HG02610 (cell line): ENCODE measurements around the gene ASAP2.

Experiments
- ATAC-seq: cut with Tn5 transposase; IDR thresholded peaks from one replicate; pipeline ENCODE4 v1.9.1; 2021; ENCODE audit warnings: mild to moderate bottlenecking, moderate library complexity; ENCODE audit not compliant: unreplicated experiment

ASAP2 gene

DNA sequence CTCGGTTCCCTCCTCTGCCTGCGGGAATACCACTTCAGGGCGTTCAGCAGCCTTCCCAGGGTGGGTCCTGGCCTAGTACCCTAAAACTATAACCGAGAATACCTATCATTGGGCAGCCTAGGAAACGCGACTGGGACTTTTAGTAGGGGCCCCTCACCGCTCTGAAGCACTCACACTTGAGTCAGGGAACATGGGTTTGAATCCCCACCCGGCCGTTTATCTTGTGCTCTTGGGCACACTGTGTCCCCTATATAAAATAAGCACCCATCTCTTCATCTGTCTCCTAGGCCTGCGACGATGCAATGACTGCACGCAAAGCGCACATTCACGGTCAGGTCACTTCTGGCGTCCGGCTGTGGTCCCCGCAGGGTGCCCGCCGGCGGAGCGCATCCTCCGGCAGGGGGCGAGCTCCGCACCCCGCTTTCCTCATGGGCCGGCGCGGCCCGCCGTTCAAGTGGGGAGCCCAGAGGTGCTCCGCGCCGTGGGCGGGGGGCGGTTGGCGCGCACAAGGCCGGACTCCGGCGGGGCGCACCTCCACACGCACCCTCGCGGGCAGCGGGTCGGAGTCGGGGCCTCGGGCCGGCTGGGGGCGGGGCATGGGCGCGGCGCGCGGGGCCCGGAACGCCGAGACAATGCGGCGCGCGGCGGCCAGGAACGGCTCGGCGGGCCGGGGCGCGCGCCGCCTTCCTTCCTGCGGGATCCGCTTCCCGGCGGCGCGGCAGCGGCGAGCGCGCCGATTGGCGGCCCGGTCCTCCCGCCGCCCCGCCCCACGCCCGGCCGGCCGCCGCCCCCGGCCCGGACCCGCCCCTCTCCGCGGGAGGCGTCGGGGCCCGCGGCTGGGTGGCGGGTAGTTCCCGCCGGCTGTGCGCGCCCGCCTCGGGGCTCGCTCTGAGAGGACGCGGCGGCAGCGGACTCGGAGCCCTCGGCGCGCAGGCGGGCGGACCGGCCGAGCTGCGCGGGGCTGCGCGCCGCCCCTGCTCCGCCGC lies at the start of gene ASAP2:
TSS of gene ASAP2 (plus strand) at position 850 of the 986 bp plus-strand sequence. CDS start 293 bp downstream, outside the sequence.
- ATAC-seq, result no peak

- no peak for ATAC-seq
These were observed 47.5 kb upstream of the ASAP2 start for GRCh38 chr2:9158786-9159779.

DNA sequence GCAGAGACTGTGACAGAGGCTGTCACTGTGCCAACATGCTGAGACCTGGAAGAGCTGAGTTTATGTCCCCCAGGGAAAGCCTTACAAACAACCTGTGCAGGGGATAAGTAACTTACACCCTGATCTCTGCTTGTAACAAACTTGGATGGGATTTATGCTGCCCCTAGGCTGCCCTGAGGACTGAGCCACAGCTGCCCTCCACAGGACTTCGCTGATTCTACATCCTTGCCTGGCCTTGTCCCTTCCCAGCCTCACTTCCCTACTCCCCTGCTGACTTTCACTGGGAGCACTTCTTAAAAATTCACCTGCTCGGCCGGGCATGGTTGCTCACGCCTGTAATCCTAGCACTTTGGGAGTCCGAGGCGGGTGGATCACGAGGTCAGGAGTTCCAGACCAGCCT lies 45.9 kb upstream of the ASAP2 start:
- no peak for ATAC-seq

GRCh38 chr2:9162841-9163240 lies 43.8 kb upstream of the ASAP2 start:
- ATAC-seq, result no peak

DNA sequence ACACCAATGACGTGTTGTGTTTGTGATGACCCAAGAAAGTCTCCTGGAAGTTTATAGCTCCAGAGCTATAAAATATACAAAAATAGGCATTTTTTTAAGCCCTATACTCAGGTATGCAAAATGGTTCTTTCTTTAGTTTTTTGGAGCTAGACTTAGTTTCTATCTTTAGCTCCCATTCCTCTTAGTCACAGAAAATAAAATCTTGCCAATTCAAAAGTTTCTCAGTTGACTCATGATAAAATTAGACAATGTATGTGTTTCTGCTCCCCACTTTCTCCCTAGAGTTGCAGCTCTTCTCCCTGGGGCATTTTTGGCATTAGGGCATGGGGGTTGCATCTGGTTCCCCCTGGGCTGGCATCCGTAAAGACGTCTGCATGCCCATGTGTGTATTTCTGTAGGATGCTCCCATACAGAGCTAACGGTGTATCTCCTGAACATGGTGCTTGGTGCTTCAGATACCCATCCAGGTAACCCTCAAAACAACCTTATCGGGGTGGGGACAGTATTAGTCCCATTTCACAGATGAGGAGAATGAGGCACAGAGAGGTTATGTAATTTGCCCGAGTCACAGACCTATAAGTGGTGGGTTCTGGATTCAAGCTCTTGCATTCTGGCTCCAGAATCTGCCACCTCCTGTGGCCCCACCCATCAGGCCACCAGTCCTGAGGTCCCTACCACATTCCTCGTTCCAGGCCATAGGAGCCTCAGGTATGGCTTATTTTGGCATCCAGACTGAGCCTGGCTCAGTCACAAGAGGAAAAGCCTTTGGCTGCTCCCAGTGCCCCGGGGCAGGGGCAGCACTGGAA lies 43.1 kb upstream of the ASAP2 start:
- no peak for ATAC-seq

DNA sequence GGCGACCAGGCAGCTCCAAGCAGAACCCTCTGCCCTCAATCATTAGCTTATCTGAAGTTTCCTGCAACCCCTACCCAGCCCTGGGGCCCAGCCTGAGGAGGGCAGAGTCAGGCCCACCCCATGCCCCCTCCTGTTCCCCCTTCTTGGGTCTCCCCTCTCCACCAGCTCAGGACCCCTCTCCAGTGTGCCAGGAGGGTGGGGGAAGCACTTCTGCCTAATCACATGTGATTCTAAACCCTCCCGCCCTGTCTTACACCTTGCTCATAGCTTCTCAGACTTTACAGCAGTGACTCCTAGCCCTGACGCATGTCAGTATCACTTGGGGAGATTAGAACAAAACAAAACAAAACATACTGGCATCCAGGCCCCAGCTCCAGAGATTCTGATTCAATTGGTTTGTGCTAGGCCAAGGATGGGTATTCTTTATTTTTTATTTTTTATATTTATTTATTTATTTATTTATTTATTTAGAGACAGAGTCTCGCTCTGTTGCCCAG lies 42.5 kb upstream of the ASAP2 start:
- no peak for ATAC-seq

GRCh38 chr2:9165625-9166024 lies 41.0 kb upstream of the ASAP2 start:
- no peak for ATAC-seq

- ATAC-seq, result no peak
These were observed 39.8 kb upstream of the ASAP2 start for GRCh38 chr2:9166579-9167377.

- no peak for ATAC-seq
These were observed 38.6 kb upstream of the ASAP2 start for GRCh38 chr2:9167718-9168657.

DNA sequence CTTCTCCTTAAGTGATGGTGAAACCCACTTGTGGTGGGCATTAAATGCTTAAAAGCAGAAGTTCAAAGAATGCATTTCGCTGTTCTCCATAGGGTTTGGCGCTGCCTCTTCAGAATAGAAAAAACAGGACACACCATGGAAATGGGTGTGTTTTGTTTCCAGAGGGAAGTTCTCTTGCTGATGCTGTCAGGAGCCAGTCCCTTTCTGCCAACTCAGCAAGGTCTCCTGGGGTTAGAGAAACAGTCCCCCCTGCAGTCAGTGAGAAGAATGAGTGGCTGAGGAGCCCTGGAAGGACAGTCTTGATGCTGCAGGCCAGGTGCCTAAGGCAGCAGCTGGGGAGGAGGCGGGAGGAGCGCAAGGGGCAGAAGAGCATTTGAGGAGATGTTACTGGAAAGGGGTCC lies 37.8 kb upstream of the ASAP2 start:
- ATAC-seq, result no peak

GRCh38 chr2:9169349-9170107 lies 37.1 kb upstream of the ASAP2 start:
- no peak for ATAC-seq

DNA sequence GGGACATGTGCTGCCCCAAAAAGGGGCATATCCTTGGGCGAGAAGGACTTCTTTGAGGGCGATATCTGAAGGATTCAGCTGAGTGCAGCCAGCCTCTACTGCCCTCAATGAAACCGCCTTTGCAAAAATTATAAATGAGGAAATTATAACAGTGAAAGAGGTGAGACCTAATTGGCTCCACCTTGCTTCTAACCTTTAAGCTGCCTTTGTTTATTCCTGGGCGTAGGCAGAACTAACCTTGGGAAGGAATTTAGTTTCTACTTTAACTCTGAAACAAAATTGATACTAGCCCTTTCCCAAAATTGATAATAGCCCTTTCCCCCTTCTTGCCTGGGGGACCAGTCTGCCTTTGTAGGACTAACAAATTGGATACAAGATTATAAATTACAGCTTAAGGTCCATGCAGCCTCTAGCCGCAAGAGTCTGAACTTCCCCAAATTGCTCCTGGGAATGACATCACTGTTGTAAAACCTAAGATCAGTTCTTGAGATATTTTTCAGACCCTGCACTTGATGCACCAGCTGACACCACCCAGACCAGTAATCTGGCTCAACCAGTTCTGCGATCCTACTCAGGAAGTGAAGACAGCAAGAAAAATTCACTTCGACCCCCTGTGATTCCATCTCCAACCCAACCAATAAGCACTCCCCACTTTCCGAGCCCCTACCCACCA lies 36.0 kb upstream of the ASAP2 start:
- no peak for ATAC-seq

DNA sequence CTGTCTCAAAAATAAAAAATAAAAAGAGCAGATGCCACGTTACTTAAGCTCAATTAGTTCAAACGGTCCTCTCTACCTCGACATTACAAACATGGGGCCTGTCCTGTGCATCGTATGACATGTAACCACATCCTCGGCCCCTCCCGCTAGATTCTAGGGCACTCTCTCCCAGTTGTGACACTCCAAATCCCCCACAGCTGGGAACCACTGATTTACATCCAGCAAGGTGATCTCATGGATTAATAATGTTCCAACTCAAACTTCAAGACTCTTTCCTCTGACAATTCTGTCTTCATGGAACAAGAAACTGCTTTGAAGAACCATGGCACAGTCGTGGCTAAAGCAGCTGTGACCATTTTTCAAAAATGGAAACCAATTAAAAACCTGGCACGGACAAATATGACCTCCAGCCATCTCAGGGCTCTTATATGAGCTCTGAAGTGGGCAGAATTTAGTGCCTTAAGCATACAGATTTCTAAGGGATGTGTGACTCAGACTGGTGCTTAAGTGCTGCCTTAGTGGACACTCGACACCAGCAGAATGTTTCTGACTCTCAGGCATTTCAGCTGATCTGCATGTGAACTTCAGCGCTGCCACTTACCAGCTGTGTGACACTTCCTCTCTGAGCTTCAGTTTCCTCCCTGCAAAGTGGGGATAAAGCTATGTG lies 31.7 kb upstream of the ASAP2 start:
- ATAC-seq, result no peak

DNA sequence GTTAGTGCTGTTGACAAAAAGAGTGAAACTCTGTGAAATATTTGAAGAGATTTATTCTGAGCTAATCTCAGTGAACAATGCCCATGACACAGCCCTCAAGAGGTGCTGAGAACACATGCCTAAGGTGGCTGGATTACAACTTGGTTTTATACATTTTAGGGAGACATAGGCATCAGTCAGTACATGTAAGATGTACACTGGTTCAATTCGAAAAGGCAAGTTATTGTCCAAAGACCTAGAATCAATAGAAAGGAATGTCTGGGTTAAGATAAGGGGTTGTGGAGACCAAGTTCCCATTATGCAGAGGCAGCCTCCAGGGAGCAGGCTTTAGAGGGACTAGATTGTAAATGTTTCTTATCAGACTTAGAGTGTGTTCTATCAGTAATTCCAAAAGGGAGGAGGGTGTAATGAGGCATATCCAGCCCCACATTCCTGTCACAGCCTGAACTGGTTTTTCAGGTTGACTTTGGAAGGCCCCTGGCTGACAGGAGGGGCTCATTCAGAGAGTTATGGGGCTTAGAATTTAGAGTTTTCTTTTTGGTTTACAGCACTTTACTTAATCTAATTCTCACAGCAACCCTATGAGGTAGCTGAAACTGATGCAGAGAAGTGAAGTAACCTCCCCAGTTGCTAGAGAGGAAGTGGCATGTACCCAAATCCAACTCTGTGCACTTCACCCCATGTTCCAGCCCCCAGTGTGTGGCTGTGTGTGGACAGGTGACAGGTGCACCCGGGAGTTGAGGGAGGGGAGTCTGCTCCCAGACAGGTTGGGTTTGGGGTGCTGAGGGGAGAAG lies 28.3 kb upstream of the ASAP2 start:
- ATAC-seq, result peak; percentile 9

DNA sequence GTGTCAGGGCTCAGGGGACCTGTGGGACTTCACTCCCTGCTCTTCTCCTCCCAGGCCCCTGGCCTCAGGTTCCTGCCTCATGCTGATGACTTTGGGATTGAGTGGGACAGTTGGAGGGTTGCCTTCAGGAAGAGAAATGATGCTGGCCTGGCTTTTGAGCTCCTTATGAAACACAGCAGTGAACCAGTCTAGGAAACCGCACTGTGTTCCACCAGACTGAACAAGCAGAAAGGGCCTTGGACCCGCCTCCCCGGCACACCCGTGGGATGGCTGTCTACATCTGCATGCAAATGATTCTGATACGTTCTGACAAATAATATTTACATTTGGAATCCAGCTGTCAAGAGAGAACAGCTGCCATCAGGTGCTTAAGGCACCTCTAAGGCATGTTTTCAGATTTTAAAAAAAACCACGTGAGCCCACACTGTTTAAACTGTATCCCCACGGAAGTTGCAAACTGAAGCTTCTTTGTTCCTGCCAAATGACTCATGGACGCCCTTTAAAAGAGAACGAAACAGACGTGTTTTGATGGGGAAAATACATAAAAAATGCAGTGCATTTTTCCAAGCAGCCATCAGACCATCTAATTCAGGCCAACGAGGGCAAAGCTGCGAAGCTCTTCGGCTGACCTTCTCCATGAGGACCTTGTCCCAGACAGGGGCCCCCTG lies 27.6 kb upstream of the ASAP2 start:
- ATAC-seq, result peak; percentile 45
